Fibroblast of lung (primary cell): ENCODE measurements around the gene IWS1. TPM values are rescaled to one million over a fixed set of nuclear protein-coding genes. Genes with fewer than 3 reads are reported as not detected.

Source experiments
- DNase-seq, 2 donors: peaks; one replicate each; pipeline versions ENCODE4 v3.0.0 to v3.0.0-alpha.2; 2010; ENCODE audit warnings: low read depth in 2 of 2
- H2AFZ ChIP-seq: 2 replicates; pipeline ENCODE4 v1.5.1; 2012; ENCODE audit warnings: low read length, control low read depth, inconsistent platforms
- H3K27ac ChIP-seq: 2 replicates; pipeline ENCODE4 v1.5.1; 2011; ENCODE audit warnings: low read length, control low read depth; ENCODE audit not compliant: insufficient read depth
- H3K27me3 ChIP-seq: 2 replicates; pipeline ENCODE4 v1.5.1; 2011; ENCODE audit warnings: mild to moderate bottlenecking, low read length; ENCODE audit not compliant: control insufficient read depth, insufficient read depth
- H3K36me3 ChIP-seq: 2 replicates; pipeline ENCODE4 v1.5.1; 2011; ENCODE audit warnings: low read length; ENCODE audit not compliant: control insufficient read depth, insufficient read depth
- H3K4me1 ChIP-seq: 2 replicates; pipeline ENCODE4 v1.5.1; 2011; ENCODE audit warnings: low read length; ENCODE audit not compliant: control insufficient read depth, insufficient read depth; ENCODE audit errors: extremely low read depth
- H3K4me2 ChIP-seq: 2 replicates; pipeline ENCODE4 v1.5.1; 2011; ENCODE audit warnings: low read length, control low read depth; ENCODE audit not compliant: insufficient read depth; ENCODE audit errors: extremely low read depth
- H3K4me3 ChIP-seq, 4 experiments: fragments of 200-600 bp in 1 of 4; sonication (generic) in 1 of 4; replicated peaks in 1 of 4; 2 replicates each; pipeline ENCODE4 v1.5.1; 2011 to 2016; ENCODE audit warnings: low read length in 4 of 4, low read depth in 3 of 4, mild to moderate bottlenecking in 3 of 4, control low read depth in 2 of 4, inconsistent platforms in 1 of 4, mixed read lengths in 1 of 4; ENCODE audit not compliant: insufficient read depth in 1 of 4; ENCODE audit errors: control extremely low read depth in 1 of 4
- H3K79me2 ChIP-seq: 2 replicates; pipeline ENCODE4 v1.5.1; 2012; ENCODE audit warnings: mild to moderate bottlenecking, low read length, inconsistent platforms; ENCODE audit not compliant: control insufficient read depth, insufficient read depth
- H3K9ac ChIP-seq: 2 replicates; pipeline ENCODE4 v1.5.1; 2011; ENCODE audit warnings: mild to moderate bottlenecking, low read length, control low read depth; ENCODE audit not compliant: insufficient read depth
- H3K9me3 ChIP-seq: 2 replicates; pipeline ENCODE4 v1.5.1; 2012; ENCODE audit warnings: low read depth, low read length; ENCODE audit not compliant: control insufficient read depth, insufficient read depth
- H4K20me1 ChIP-seq: 2 replicates; pipeline ENCODE4 v1.5.1; 2011; ENCODE audit warnings: low read length; ENCODE audit not compliant: control insufficient read depth, insufficient read depth; ENCODE audit errors: extremely low read depth
- CTCF ChIP-seq, 2 donors: IDR thresholded peaks in 1 of 2; conservative IDR thresholded peaks in 1 of 2; 1 replicate in 1 of 2; 2 replicates in 1 of 2; pipeline ENCODE4 v1.5.1; 2011 to 2012; ENCODE audit warnings: low read length in 2 of 2, control low read depth in 1 of 2, inconsistent platforms in 1 of 2, low read depth in 1 of 2, mild to moderate bottlenecking in 1 of 2
- EZH2 ChIP-seq: IDR thresholded peaks from 2 replicates; pipeline ENCODE4 v1.5.1; 2012; ENCODE audit warnings: low read length, control low read depth, mild to moderate bottlenecking; ENCODE audit errors: missing control alignments
- polyA plus RNA-seq, 2 donors: library from polyadenylated mRNA; depleted of rRNA in 1 of 2; stranded (reverse) in 1 of 2; unstranded in 1 of 2; fragments of >200 nt; gene quantifications; 2 replicates each; pipeline ENCODE4 v1.2.1, GENCODE V29; 2011 to 2012; ENCODE audit warnings: missing spikeins in 1 of 2
- total RNA-seq: library from RNA; depleted of rRNA; stranded (reverse); fragments of >200 nt; gene quantifications from 2 replicates; pipeline ENCODE4 v1.2.1, GENCODE V29; 2014

The IWS1 gene
- total and polyA plus RNA-seq, 2 donors (not counting 1 experiment from before 2014, with no cell fraction given): 44.1 to 56.0 TPM

GRCh38 chr2:127552336-127552735 is 26.0 kb upstream of the IWS1 start:
- Histone ChIP-seq H3K36me3 (no peaks in the 10 kb centered on the region), H3K27ac (no peak overlapping the region), H3K79me2 (no peaks in the 10 kb centered on the region), H3K27me3 (peaks cover 24% of the 10 kb centered on the region), H3K9ac (no peak overlapping the region), H4K20me1 (no peaks in the 10 kb centered on the region), H2AFZ (no peak overlapping the region), H3K4me2 (no peak overlapping the region), H3K9me3 (no peaks in the 10 kb centered on the region), H3K4me3 (no peak overlapping the region), H3K4me1 (no peaks in the 10 kb centered on the region)
- DNase-seq: no peak
- TF ChIP-seq CTCF (conservative IDR thresholded peaks at IDR 0.05 in 1 of 2, IDR thresholded peaks at IDR 0.05 in 1 of 2; ENCODE audit: low read depth in 1 of 2, low read length in 2 of 2) (no peak), EZH2 (no peak)

- Histone ChIP-seq H3K27ac (no peak overlapping the region), H4K20me1 (no peaks in the 10 kb centered on the region), H3K9me3 (no peaks in the 10 kb centered on the region), H3K4me3 (no peak overlapping the region), H3K79me2 (no peaks in the 10 kb centered on the region), H3K9ac (no peak overlapping the region), H3K36me3 (no peaks in the 10 kb centered on the region), H3K27me3 (peaks cover 29% of the 10 kb centered on the region), H3K4me1 (no peaks in the 10 kb centered on the region), H2AFZ (no peak overlapping the region), H3K4me2 (no peak overlapping the region)
- DNase-seq: no peak
- TF ChIP-seq EZH2 (no peak), CTCF (conservative IDR thresholded peaks at IDR 0.05 in 1 of 2, IDR thresholded peaks at IDR 0.05 in 1 of 2; ENCODE audit: low read depth in 1 of 2, low read length in 2 of 2) (no peak)
Observed at GRCh38 chr2:127551221-127551930, 25.1 kb upstream of the IWS1 start.

GRCh38 chr2:127546797-127547196 is 20.5 kb upstream of the IWS1 start:
- Histone ChIP-seq H3K4me3 (no peak overlapping the region), H3K4me1 (no peaks in the 10 kb centered on the region), H3K4me2 (no peak overlapping the region), H3K79me2 (no peaks in the 10 kb centered on the region), H3K27me3 (peaks cover 29% of the 10 kb centered on the region), H3K27ac (no peak overlapping the region), H3K36me3 (no peaks in the 10 kb centered on the region), H2AFZ (no peak overlapping the region), H3K9ac (no peak overlapping the region), H3K9me3 (no peaks in the 10 kb centered on the region), H4K20me1 (no peaks in the 10 kb centered on the region)
- TF ChIP-seq CTCF (conservative IDR thresholded peaks at IDR 0.05 in 1 of 2, IDR thresholded peaks at IDR 0.05 in 1 of 2; ENCODE audit: low read depth in 1 of 2, low read length in 2 of 2): no peak
- TF ChIP-seq EZH2: no peak
- no peak for DNase-seq
